ENCODE results near the gene UBR4.

The UBR4 gene

GRCh38 chr1:19154876-19155275 lies 55.2 kb downstream of the UBR4 start:
- no peak overlapping the region for H3K27ac ChIP-seq
- H3K36me3 ChIP-seq (ENCODE audit: control insufficient read depth, insufficient read depth, low read length): no peaks in the 10 kb centered on the region
- no peak for TF ChIP-seq CTCF (IDR thresholded peaks at IDR 0.05)

GRCh38 chr1:19153169-19153568 lies 56.9 kb downstream of the UBR4 start:
- no peak overlapping the region for H3K4me2 ChIP-seq (ENCODE audit: low read length)
- H3K9ac ChIP-seq: no peak overlapping the region
- no peak overlapping the region for H3K27ac ChIP-seq
- TF ChIP-seq CTCF (IDR thresholded peaks at IDR 0.05): no peak
- no peak overlapping the region for H2AFZ ChIP-seq
- no peaks in the 10 kb centered on the region for H3K9me3 ChIP-seq (ENCODE audit: control insufficient read depth, low read length)
- H3K4me3 ChIP-seq (ENCODE audit: low read depth, low read length): no peak overlapping the region
- no peaks in the 10 kb centered on the region for H3K4me1 ChIP-seq
- no peaks in the 10 kb centered on the region for H3K79me2 ChIP-seq
- H3K36me3 ChIP-seq (ENCODE audit: control insufficient read depth, insufficient read depth, low read length): no peaks in the 10 kb centered on the region
- H3K27me3 ChIP-seq (ENCODE audit: control insufficient read depth, insufficient read depth, low read length): no peaks in the 10 kb centered on the region

More at GRCh38 chr1:19154876-19155275, 55.2 kb downstream of the UBR4 start:
- Histone ChIP-seq H3K9ac (no peak overlapping the region), H3K4me2 (ENCODE audit: low read length) (no peak overlapping the region), H3K4me1 (no peaks in the 10 kb centered on the region), H2AFZ (no peak overlapping the region), H3K4me3 (ENCODE audit: low read depth, low read length) (no peak overlapping the region), H3K27me3 (ENCODE audit: control insufficient read depth, insufficient read depth, low read length) (no peaks in the 10 kb centered on the region), H3K79me2 (no peaks in the 10 kb centered on the region), H3K9me3 (ENCODE audit: control insufficient read depth, low read length) (no peaks in the 10 kb centered on the region)

- Histone ChIP-seq H3K36me3 (ENCODE audit: control insufficient read depth, insufficient read depth, low read length) (no peaks in the 10 kb centered on the region), H2AFZ (no peak overlapping the region)
- no peak for TF ChIP-seq CTCF (IDR thresholded peaks at IDR 0.05)
Measured at GRCh38 chr1:19151537-19151936, 58.5 kb downstream of the UBR4 start.

GRCh38 chr1:19149736-19150135 lies 60.3 kb downstream of the UBR4 start:
- H3K9me3 ChIP-seq (ENCODE audit: control insufficient read depth, low read length): no peaks in the 10 kb centered on the region
- no peaks in the 10 kb centered on the region for H3K79me2 ChIP-seq
- H3K4me3 ChIP-seq (ENCODE audit: low read depth, low read length): no peak overlapping the region
- H3K36me3 ChIP-seq (ENCODE audit: control insufficient read depth, insufficient read depth, low read length): no peaks in the 10 kb centered on the region
- no peak overlapping the region for H3K4me2 ChIP-seq (ENCODE audit: low read length)
- H3K27ac ChIP-seq: no peak overlapping the region
- no peaks in the 10 kb centered on the region for H3K27me3 ChIP-seq (ENCODE audit: control insufficient read depth, insufficient read depth, low read length)
- no peak overlapping the region for H2AFZ ChIP-seq
- no peak overlapping the region for H3K9ac ChIP-seq
- H3K4me1 ChIP-seq: no peaks in the 10 kb centered on the region
- TF ChIP-seq CTCF (IDR thresholded peaks at IDR 0.05): no peak

More at GRCh38 chr1:19151537-19151936, 58.5 kb downstream of the UBR4 start:
- Histone ChIP-seq H3K27me3 (ENCODE audit: control insufficient read depth, insufficient read depth, low read length) (no peaks in the 10 kb centered on the region), H3K4me3 (ENCODE audit: low read depth, low read length) (no peak overlapping the region), H3K79me2 (no peaks in the 10 kb centered on the region), H3K27ac (no peak overlapping the region), H3K9ac (no peak overlapping the region), H3K9me3 (ENCODE audit: control insufficient read depth, low read length) (no peaks in the 10 kb centered on the region), H3K4me2 (ENCODE audit: low read length) (no peak overlapping the region), H3K4me1 (no peaks in the 10 kb centered on the region)

- Histone ChIP-seq H2AFZ (no peak overlapping the region), H3K4me3 (ENCODE audit: low read depth, low read length) (no peak overlapping the region), H3K36me3 (ENCODE audit: control insufficient read depth, insufficient read depth, low read length) (no peaks in the 10 kb centered on the region), H3K9ac (no peak overlapping the region), H3K4me1 (no peaks in the 10 kb centered on the region), H3K4me2 (ENCODE audit: low read length) (no peak overlapping the region), H3K27ac (no peak overlapping the region), H3K9me3 (ENCODE audit: control insufficient read depth, low read length) (no peaks in the 10 kb centered on the region), H3K27me3 (ENCODE audit: control insufficient read depth, insufficient read depth, low read length) (no peaks in the 10 kb centered on the region), H3K79me2 (no peaks in the 10 kb centered on the region)
- no peak for TF ChIP-seq CTCF (IDR thresholded peaks at IDR 0.05)
Measured at GRCh38 chr1:19140465-19140864, 69.6 kb downstream of the UBR4 start.
